ENCODE data around the gene ZC3H4.

- TF ChIP-seq ZFX (IDR thresholded peaks at IDR 0.05) (no peak), CTCF (conservative IDR thresholded peaks at IDR 0.05) (no peak)
These were observed 27.3 kb downstream of the ZC3H4 start for GRCh38 chr19:47086280-47086679.

Measured in C4-2B (cell line).